GM12892 (cell line): ENCODE results near the gene IP6K3.

Experiments used
- POLR2A ChIP-seq: IDR thresholded peaks from 2 replicates; pipeline ENCODE4 v1.6.1; 2011; ENCODE audit warnings: low read depth, low read length, control low read depth
- POLR2AphosphoS5 ChIP-seq: IDR thresholded peaks from 2 replicates; pipeline ENCODE4 v1.6.1; 2011; ENCODE audit warnings: low read depth, low read length, control low read depth

DNA sequence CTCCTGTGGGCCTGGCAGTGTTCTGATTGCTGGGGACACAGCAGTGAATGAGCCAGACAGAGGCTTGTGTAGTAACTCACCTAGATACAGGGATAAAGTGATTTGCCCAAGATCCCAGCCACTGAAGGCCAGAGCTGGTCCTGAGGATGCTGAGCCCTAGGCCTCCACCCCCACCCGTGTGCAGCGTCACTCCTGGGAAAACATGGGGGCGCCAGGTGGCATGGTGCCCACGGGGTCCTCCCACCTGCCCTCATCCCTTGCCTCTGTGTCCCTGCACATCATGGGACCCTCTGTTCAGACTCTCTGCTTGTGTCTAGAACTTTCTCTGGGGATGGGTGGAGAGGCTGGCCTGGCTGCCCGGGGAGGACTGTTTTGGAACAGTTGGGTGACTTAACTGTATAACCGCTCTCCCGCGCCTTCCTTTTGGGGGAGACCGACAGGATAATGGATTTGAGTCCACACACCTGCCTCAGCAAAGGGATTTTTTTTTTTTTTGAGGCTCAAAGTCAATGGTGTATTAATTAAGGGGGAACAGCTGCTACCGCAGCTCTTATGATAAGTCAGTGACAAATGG lies 22.6 kb upstream of the IP6K3 start:
- TF ChIP-seq POLR2A (no peak), POLR2AphosphoS5 (no peak)
